ENCODE results near the gene FRMD4A. TPM values are rescaled to one million over a fixed set of nuclear protein-coding genes. Genes with fewer than 3 reads are reported as not detected.

The FRMD4A gene
- total RNA-seq, 1 donor from 2014 or later = 23.0 TPM

DNA sequence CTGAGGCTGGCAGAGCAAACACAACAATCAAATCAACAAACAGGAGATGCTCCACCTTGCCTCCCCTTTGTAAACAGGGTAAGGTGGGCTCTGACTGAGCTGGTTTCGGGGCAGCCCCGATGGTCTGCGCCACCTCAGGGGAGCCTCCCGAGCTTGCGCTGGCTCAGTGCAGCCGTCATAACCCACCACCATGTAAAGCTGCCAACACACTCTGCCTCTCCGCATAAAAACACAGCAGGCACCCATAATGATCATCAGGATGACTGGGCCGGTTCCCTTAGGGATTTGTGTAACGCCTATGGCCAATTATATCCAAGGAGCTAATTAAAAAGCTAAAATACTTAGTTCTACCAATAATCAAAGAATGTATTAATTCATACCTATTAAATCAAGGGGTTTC lies 619.4 kb downstream of the FRMD4A start:
- DNase-seq (ENCODE audit: low read depth) = no peak

GRCh38 chr10:13709931-13710650 lies 620.6 kb downstream of the FRMD4A start:
- peak; percentile 5 for DNase-seq (ENCODE audit: low read depth)

- peak; percentile 47 for DNase-seq (ENCODE audit: low read depth)
Measured at GRCh38 chr10:13708256-13708990, 622.3 kb downstream of the FRMD4A start.

DNA sequence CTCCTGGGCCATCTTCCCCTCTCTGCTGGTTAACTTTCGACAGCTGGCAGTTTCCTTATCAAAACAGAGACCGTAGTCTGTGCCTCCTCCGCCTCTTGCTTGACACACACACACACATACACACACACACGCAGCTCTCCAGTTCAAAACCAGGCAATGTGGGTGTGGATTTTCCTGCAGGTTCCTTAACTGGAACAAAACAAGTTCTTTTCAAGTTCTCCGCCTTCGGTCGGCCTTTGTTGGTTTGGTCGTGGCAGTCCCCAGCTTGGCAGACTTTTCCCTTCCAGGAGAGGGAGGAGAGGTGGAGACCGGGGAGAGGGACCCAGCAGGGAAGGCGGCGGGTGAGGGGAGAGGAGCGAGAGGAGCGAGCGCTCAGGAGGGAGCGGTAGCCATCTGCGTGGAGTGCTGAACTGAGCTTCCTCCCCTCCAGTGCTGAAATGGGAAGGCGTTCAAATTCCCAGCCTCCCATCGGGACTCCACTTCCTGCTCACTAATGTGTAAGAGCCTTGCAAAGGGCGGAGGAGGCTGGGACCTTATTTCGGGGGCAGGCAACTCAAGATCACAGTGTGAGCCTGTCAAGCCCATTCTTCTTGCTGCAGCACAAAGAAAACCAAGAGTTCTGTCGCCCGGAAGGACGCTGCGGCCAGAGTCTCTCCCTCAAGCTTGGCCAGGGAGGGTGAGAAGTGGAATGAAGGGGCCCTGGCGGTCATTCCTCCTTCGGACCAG lies 623.4 kb downstream of the FRMD4A start:
- DNase-seq (ENCODE audit: low read depth) = peak; percentile 83

DNA sequence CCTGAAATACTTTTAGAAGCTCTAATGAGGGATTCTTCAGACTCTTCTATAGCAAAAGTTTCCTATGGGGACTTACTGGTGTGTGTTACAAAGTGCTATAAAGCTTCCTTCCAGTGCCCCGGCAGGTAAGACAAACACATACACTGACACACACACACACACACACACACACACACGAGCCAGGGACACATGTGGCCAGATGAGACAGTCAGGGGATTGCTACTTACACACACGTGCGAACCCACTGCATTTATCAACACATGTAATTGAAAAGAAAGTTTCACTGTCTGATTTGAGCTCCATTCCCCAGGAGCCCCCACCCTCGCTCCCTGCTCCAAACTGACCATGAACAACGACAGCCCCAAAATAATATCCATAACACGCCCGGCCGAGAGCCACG lies 624.1 kb downstream of the FRMD4A start:
- DNase-seq (ENCODE audit: low read depth) = peak; percentile 19

- DNase-seq (ENCODE audit: low read depth) = no peak
Measured at GRCh38 chr10:13706175-13706574, 624.5 kb downstream of the FRMD4A start.

DNA sequence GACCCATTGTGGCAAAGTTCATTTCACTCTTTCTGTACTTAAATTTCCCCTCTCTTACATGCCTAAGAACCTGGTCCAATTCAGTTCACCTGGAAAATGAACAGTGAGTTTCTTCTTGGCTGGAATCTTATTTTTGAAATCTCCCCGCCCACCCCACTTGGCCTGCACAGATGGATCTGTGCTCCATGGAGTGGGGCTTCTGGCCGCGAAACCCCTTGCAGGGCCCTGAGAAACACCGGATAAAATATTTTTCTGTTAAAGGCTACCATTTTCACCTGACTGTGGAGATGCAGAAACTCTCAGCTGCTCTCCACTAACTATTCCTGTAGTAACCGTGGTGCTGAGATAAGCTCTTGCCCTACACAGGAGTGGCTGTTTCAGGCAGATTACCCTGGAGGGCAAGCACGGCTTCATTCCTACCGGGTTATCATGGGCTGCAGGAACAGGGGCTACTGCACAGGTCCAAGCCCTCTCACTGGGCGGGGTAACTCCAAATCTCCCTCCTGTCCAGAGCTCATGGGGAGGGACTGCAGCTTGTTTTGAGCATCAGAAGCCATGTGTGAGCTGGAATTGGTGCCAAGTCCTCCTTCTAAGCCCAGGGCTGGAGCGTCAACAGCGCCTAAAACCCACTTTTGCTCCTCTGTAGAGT lies 625.1 kb downstream of the FRMD4A start:
- DNase-seq (ENCODE audit: low read depth) = no peak

GRCh38 chr10:13704964-13705363 lies 625.8 kb downstream of the FRMD4A start:
- no peak for DNase-seq (ENCODE audit: low read depth)

DNA sequence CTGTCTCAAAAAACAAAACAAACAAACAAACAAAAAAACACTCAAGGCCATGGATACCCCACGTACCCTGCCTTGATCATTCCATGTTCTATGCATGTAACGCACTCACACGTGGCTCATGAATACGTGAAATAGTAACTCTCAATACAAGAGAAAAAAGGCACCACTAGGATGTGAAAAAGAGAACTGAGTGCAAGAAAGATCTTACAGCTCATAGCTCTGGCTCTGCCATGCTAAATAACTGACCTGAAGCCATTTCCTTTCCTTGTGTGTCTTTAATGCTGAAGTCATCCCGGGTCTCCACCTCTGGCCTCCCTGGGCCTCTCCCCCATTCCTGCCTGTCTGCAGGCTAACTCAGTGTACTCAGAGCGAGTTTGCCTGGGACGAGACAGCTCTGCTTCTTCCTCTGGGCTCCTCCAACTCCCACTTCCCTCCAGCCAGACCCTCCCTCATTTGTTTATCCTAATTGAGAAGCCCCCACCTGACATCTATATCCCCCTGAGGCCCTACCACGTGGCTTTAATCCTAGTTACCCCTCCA lies 626.7 kb downstream of the FRMD4A start:
- no peak for DNase-seq (ENCODE audit: low read depth)

DNA sequence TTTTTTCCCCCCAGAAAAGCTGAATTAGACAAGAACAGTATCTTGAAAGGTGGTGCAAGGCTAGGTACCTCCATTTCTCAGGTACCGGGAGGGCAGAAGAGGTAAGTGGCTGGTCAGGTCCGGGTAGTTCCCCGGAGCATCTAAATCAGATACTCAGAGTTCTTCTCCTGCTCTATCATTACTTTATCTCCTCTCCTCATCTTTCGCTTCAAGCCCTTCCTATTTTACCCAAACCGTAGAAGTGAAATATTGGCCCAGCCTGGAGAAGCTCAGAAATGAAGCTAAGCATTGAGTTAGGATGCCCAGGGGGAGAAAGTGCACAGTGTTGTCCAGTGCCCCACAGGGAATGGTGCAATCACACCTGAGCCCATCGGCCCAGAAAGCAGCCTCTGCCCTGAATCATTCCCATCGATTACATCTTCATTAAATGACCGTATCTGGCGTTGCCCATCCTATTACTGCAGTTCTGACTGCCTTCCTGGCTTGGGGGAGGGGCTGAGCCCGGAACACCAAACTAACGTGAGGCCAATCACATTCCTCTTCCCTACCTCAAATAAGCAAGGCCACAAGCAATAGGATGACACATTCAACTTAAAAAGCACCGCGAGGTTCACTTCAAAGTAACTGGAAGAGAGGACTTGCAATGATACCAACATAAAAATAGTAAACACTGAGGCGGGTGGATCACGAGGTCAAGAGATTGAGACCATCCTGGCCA lies 627.5 kb downstream of the FRMD4A start:
- no peak for DNase-seq (ENCODE audit: low read depth)

DNA sequence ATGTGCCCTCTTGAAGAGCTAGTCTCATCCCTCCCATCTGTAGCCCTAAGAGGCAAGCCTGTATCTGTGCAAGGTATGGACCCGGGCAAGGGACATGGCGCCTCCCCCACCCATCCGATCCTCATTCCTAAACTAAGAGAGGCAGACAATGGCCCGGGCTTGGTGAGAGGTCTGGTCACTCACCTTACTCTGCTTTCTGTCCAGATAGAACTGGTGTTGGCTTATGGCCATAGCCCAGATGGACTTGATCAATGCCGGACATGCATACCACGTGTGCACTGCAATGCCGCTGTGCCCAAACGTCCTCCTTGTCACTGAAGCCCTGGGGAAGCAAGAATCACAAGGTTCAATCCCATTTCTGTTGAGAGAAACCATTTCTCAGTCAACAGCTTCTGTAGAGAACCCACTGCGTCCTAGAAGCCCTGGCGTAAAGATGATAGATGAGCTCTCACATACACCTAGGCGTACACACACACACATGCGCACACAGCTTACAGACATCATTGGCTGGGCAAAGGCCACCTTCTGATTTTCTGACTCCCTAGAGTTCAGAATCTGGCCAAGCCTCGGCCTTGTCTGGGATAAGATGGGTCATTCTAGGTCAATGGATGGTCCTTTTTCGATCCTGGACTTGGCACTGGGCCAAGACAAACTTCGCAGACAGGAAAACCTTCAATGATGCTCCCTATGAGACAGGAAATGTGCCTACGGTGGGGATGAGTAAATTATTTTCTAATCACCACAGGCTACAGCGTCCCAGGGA lies 629.4 kb downstream of the FRMD4A start:
- DNase-seq (ENCODE audit: low read depth) = no peak

DNA sequence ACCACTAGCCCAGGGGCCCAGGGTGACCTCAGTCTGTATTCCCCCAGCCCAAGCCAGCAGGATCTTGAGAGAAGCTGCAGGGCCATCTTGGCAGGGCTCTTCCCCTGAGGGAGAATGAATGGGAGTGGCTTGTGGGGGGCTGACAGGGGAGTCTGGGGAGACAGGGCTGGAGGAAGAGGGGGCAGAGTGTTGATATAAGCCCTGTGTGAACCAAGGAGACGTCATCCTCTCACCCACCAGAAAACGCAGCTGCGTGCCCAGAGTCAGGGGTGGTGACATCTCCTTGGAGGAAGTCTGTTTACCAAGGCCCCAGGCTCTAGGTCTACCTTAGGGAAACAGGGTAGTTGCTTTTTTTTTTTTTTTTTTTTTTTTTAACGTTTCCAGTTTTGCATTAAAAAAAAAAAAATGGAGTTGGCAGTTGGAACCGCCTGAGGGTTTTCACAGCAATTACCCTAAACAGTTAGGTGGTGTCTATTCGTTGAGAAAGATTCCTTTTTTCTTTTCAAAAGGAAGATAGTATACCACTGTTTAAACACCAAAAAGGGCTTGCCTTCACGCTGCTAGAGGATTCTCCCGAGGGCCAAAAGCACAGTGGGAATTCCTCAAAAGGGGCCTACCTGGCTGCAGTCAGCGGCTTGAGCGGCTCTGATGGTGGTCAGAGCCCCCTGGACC lies 630.1 kb downstream of the FRMD4A start:
- DNase-seq (ENCODE audit: low read depth) = no peak

DNA sequence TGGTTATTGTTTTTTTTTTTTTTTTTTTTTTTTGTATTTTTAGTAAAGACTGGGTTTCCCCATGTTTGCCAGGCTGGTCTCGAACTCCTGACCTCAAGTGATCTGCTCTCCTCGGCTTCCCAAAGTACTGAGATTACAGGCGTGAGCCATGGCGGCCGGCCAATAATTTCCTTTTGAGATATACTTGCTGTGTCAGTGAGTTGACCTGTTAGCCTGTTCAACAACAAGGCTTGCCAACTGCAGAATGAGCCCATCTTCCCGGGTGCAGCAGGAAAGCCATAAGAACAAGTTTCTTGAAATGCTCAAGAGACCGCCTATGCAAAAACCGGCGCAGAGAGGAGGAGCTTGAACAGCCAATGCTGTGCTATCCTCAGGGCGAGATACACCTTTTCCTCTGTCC lies 631.5 kb downstream of the FRMD4A start:
- DNase-seq (ENCODE audit: low read depth) = no peak

DNA sequence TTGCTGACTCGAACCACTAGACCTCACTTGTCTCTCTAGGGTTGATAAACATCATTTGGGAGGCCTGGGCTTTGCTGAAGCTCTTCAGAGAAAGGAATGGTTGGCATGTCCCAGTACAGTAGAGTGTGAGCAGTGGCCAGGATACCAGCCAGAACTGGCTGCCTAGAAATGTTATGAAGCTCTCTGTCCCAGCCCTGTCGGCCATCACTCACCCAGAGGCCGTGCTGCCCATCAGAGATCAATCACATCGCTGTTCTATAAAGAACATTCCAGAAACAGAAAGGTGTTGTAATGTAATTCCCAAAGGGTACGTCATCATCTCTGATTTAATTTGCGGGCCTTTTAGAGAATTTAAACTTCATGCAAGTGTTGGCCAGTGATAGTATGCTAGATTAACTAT lies 632.5 kb downstream of the FRMD4A start:
- DNase-seq (ENCODE audit: low read depth) = peak; percentile 60

- DNase-seq (ENCODE audit: low read depth) = no peak
Measured at GRCh38 chr10:13696071-13696470, 634.7 kb downstream of the FRMD4A start.

DNA sequence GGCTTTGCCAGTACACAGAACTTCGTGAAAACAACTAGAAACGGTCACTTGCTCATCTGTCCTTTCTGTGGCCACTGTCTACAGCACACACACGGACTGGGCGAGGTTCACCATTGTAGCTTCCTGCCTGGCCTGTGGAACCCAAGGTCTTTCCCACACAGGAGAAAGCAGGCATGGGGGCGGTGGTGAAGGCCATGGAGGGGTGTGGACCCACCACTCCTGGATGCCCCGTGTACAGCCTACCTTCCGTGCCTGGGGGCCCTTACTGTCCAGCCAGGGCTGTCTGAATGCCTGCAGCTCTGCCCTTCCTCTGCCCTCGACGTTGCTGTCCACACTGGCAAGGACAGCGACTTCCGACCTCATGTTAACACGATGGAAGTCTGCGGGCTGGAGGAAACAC lies 635.1 kb downstream of the FRMD4A start:
- no peak for DNase-seq (ENCODE audit: low read depth)

GRCh38 chr10:13693783-13694700 lies 636.7 kb downstream of the FRMD4A start:
- no peak for DNase-seq (ENCODE audit: low read depth)

- no peak for DNase-seq (ENCODE audit: low read depth)
Measured at GRCh38 chr10:13690281-13690825, 640.4 kb downstream of the FRMD4A start.
